Measurements from ENCODE around the gene PFKFB4. TPM values are rescaled to one million over a fixed set of nuclear protein-coding genes. Genes with fewer than 3 reads are reported as not detected.

Gene PFKFB4
- polyA plus RNA-seq, 1 of the 3 experiments (the other 2 are of a cell fraction) = 5.7 TPM

DNA sequence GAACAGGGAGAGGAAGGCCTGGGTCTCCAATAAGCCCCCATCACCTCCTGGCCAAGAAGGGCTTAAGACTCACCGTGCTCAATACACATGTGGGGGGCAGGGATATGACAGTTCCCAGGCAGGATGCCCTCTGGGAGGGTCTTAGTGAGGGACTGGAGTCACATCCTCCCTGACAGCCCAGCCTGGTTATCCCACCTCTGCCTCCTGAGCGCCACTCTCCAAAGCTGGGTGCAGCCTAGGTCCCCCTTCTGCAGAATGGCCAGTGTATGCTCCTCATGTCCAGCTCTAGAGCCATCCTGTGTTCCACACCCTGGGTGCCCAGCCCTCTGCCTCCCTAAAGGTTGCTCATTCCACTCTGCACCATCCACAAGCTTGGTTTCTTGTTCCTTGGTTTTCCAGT, 51.5 kb downstream of the PFKFB4 start:
- Histone ChIP-seq H4K20me1 (ENCODE audit: insufficient read depth) (no peaks in the 10 kb centered on the region), H3K4me3 (ENCODE audit: low read depth in 2 of 2, low read length in 1 of 2) (no peak overlapping the region), H2AFZ (ENCODE audit: low read depth) (no peak overlapping the region; the same call in 1 of the 2 replicates), H3K79me2 (ENCODE audit: insufficient read depth) (0 out of 2 replicates have a peak, but pooled peaks cover 3% of the 10 kb centered on the region), H3K27ac (ENCODE audit: low read depth in 2 of 2, low read length in 1 of 2) (no peak overlapping the region), H3K4me1 (ENCODE audit: control insufficient read depth in 1 of 2, insufficient read depth in 2 of 2, low read depth in 1 of 2, low read length in 1 of 2) (peaks cover 14 to 43% of the 10 kb centered on the region in 2 experiments; a peak in 2 of 4 replicates), H3K9me3 (no peaks in the 10 kb centered on the region), H3K36me3 (replicated peaks in 1 of 2; ENCODE audit: control insufficient read depth in 1 of 2, insufficient read depth in 2 of 2, low read length in 1 of 2) (no peaks in the 10 kb centered on the region), H3K9me2 (no peaks in the 10 kb centered on the region), H3K9ac (no peak overlapping the region), H3K27me3 (ENCODE audit: insufficient read depth) (no peaks in the 10 kb centered on the region), H3F3A (replicated peaks; ENCODE audit: insufficient read depth) (peaks cover 13% of the 10 kb centered on the region), H3K4me2 (peak overlapping the region; percentile 100)
- ChIA-PET CTCF (interaction anchor here (1.6 to 3.3 kb wide), 3 partner anchors 32 to 69 kb away, joined by 9 to 14 read pairs (median 9); no protein-coding TSS in a partner anchor), POLR2A (interaction anchor here (1.1 kb wide), 1 partner anchor 14 kb away, joined by 4 read pairs; no protein-coding TSS in a partner anchor)
- 100% methylated on average over 1 of the region's 2 CpGs for WGBS (ENCODE audit: low lambda C conversion rate)
- TF ChIP-seq, protein P1, sequence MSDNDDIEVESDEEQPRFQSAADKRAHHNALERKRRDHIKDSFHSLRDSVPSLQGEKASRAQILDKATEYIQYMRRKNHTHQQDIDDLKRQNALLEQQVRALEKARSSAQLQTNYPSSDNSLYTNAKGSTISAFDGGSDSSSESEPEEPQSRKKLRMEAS (IDR thresholded peaks at IDR 0.05; ENCODE audit: low read depth) = no peak
- TF ChIP-seq FOSL2 (IDR thresholded peaks at IDR 0.05; ENCODE audit: borderline replicate concordance, low read depth) = no peak
- TF ChIP-seq SIN3A (IDR thresholded peaks at IDR 0.05; ENCODE audit: borderline replicate concordance, low read depth, low read length) = no peak
- no peak for TF ChIP-seq TCF12 (IDR thresholded peaks at IDR 0.05)
- TF ChIP-seq, protein P2, sequence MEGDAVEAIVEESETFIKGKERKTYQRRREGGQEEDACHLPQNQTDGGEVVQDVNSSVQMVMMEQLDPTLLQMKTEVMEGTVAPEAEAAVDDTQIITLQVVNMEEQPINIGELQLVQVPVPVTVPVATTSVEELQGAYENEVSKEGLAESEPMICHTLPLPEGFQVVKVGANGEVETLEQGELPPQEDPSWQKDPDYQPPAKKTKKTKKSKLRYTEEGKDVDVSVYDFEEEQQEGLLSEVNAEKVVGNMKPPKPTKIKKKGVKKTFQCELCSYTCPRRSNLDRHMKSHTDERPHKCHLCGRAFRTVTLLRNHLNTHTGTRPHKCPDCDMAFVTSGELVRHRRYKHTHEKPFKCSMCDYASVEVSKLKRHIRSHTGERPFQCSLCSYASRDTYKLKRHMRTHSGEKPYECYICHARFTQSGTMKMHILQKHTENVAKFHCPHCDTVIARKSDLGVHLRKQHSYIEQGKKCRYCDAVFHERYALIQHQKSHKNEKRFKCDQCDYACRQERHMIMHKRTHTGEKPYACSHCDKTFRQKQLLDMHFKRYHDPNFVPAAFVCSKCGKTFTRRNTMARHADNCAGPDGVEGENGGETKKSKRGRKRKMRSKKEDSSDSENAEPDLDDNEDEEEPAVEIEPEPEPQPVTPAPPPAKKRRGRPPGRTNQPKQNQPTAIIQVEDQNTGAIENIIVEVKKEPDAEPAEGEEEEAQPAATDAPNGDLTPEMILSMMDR (IDR thresholded peaks at IDR 0.05) = no peak
- no peak for TF ChIP-seq IRF3 (IDR thresholded peaks at IDR 0.05; ENCODE audit: low read depth, low read length)
- DNase-seq = no peak

- peak; percentile 83 for DNase-seq
- TF ChIP-seq YY1 (IDR thresholded peaks at IDR 0.05; ENCODE audit: low read depth) = no peak
- TF ChIP-seq MXI1 (IDR thresholded peaks at IDR 0.05; ENCODE audit: low read depth, low read length) = no peak
- no peak for TF ChIP-seq IRF3 (IDR thresholded peaks at IDR 0.05; ENCODE audit: low read depth, low read length)
- TF ChIP-seq SMC3 (IDR thresholded peaks at IDR 0.05; ENCODE audit: low read depth, low read length) = no peak
- no peak for TF ChIP-seq RAD21 (IDR thresholded peaks at IDR 0.05; ENCODE audit: low read length)
- no peak for TF ChIP-seq JUND (IDR thresholded peaks at IDR 0.05)
- no peak for TF ChIP-seq MEF2A (IDR thresholded peaks at IDR 0.05; ENCODE audit: borderline replicate concordance, low read depth)
- TF ChIP-seq TCF12 (IDR thresholded peaks at IDR 0.05) = no peak
- TF ChIP-seq, protein P3, sequence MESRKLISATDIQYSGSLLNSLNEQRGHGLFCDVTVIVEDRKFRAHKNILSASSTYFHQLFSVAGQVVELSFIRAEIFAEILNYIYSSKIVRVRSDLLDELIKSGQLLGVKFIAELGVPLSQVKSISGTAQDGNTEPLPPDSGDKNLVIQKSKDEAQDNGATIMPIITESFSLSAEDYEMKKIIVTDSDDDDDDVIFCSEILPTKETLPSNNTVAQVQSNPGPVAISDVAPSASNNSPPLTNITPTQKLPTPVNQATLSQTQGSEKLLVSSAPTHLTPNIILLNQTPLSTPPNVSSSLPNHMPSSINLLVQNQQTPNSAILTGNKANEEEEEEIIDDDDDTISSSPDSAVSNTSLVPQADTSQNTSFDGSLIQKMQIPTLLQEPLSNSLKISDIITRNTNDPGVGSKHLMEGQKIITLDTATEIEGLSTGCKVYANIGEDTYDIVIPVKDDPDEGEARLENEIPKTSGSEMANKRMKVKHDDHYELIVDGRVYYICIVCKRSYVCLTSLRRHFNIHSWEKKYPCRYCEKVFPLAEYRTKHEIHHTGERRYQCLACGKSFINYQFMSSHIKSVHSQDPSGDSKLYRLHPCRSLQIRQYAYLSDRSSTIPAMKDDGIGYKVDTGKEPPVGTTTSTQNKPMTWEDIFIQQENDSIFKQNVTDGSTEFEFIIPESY (IDR thresholded peaks at IDR 0.05; ENCODE audit: borderline replicate concordance, low read depth) = no peak
- no peak for TF ChIP-seq GATA2 (CRISPR knock-in tag; IDR thresholded peaks at IDR 0.05)
- TF ChIP-seq, protein P4, sequence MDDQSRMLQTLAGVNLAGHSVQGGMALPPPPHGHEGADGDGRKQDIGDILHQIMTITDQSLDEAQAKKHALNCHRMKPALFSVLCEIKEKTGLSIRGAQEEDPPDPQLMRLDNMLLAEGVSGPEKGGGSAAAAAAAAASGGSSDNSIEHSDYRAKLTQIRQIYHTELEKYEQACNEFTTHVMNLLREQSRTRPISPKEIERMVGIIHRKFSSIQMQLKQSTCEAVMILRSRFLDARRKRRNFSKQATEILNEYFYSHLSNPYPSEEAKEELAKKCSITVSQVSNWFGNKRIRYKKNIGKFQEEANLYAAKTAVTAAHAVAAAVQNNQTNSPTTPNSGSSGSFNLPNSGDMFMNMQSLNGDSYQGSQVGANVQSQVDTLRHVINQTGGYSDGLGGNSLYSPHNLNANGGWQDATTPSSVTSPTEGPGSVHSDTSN (IDR thresholded peaks at IDR 0.05) = no peak
- TF ChIP-seq SIN3A (IDR thresholded peaks at IDR 0.05; ENCODE audit: borderline replicate concordance, low read depth, low read length) = no peak
- peak; percentile 29; the same call in 1 of the 2 replicates for TF ChIP-seq NFIC (IDR thresholded peaks at IDR 0.05; ENCODE audit: borderline replicate concordance)
- no peak for TF ChIP-seq TEAD4 (IDR thresholded peaks at IDR 0.05; ENCODE audit: borderline replicate concordance, insufficient read depth)
These were observed 52.3 kb downstream of the PFKFB4 start, which contains the start of gene SHISA5 for GRCh38 chr3:48504051-48504946. TSS of gene SHISA5 (minus strand) at chr3:48504174. CDS start at chr3:48504094, 80 bp downstream.

More at GRCh38 chr3:48504051-48504946, 52.3 kb downstream of the PFKFB4 start, which contains the start of gene SHISA5:
- ChIA-PET POLR2A (interaction anchor here (1.0 to 2.4 kb wide), 4 partner anchors 15 to 39 kb away, joined by 3 to 9 read pairs (median 5); no protein-coding TSS in a partner anchor), CTCF (interaction anchor here (1.6 to 3.3 kb wide), 4 partner anchors 32 to 69 kb away, joined by 6 to 14 read pairs (median 9); no protein-coding TSS in a partner anchor)
- H3F3A ChIP-seq (replicated peaks; ENCODE audit: insufficient read depth) = peaks cover 13% of the 10 kb centered on the region
- peak within 1 kb of the TSS; percentile 48 to 81; a peak in 3 of 4 replicates for H3K27ac ChIP-seq (ENCODE audit: low read depth in 2 of 2, low read length in 1 of 2)
- H3K9me2 ChIP-seq = no peaks in the 10 kb centered on the region
- peak within 1 kb of the TSS; percentile 92 for H2AFZ ChIP-seq (ENCODE audit: low read depth)
- H3K4me2 ChIP-seq = peak within 1 kb of the TSS; percentile 100
- peaks cover 14 to 43% of the 10 kb centered on the region in 2 experiments; a peak in 2 of 4 replicates for H3K4me1 ChIP-seq (ENCODE audit: control insufficient read depth in 1 of 2, insufficient read depth in 2 of 2, low read depth in 1 of 2, low read length in 1 of 2)
- H3K4me3 ChIP-seq (ENCODE audit: low read depth in 2 of 2, low read length in 1 of 2) = peak within 1 kb of the TSS; percentile 59 to 78
- no peaks in the 10 kb centered on the region for H4K20me1 ChIP-seq (ENCODE audit: insufficient read depth)
- no peaks in the 10 kb centered on the region for H3K9me3 ChIP-seq
- 0 out of 2 replicates have a peak, but pooled peaks cover 3% of the 10 kb centered on the region for H3K79me2 ChIP-seq (ENCODE audit: insufficient read depth)
- H3K9ac ChIP-seq = peak within 1 kb of the TSS; percentile 87
- H3K36me3 ChIP-seq (replicated peaks in 1 of 2; ENCODE audit: control insufficient read depth in 1 of 2, insufficient read depth in 2 of 2, low read length in 1 of 2) = no peaks in the 10 kb centered on the region
- WGBS (ENCODE audit: low lambda C conversion rate) = 9% methylated on average over 22 of the region's 66 CpGs
- no peaks in the 10 kb centered on the region for H3K27me3 ChIP-seq (ENCODE audit: insufficient read depth)
